WTC11 (cell line): Measurements from ENCODE around the gene CELF1. TPM values are rescaled to one million over a fixed set of nuclear protein-coding genes. Genes with fewer than 3 reads are reported as not detected.

ENCODE experiments used
- ATAC-seq: fragments of 200-7000 bp; cut with Tn5 transposase; 2 replicates; pipeline ENCODE4 v1.10.0; 2021; ENCODE audit warnings: mild to moderate bottlenecking, moderate library complexity
- CTCF ChIA-PET: fragments of 300-600 bp; sonication (Branson Sonifier 250); formaldehyde crosslinking; loops from one replicate; lab custom pipeline; 2021; ENCODE audit warnings: antibody characterized with exemption; lab: Charles Lee
- POLR2A ChIA-PET: fragments of 350-600 bp; sonication (Branson Sonifier 250); formaldehyde crosslinking; loops from one replicate; lab custom pipeline; 2021; ENCODE audit warnings: antibody characterized with exemption; lab: Charles Lee
- DNase-seq: peaks from one replicate; pipeline ENCODE4 v3.0.0; 2021; ENCODE audit warnings: low spot score
- H3K27ac Mint-ChIP-seq: 2 replicates; pipeline ENCODE4 v1.8.0; 2021; ENCODE audit warnings: mixed read lengths
- H3K27me3 Mint-ChIP-seq: 2 replicates; pipeline ENCODE4 v1.8.0; 2021; ENCODE audit warnings: low read depth, mild to moderate bottlenecking, moderate library complexity, mixed read lengths
- H3K36me3 Mint-ChIP-seq: 2 replicates; pipeline ENCODE4 v1.8.0; 2021; ENCODE audit warnings: mixed read lengths
- H3K4me1 Mint-ChIP-seq: 2 replicates; pipeline ENCODE4 v1.8.0; 2022; ENCODE audit warnings: mixed read lengths
- H3K4me3 Mint-ChIP-seq: 2 replicates; pipeline ENCODE4 v1.8.0; 2021; ENCODE audit warnings: mild to moderate bottlenecking, moderate library complexity, mixed read lengths
- H3K9me3 Mint-ChIP-seq: 2 replicates; pipeline ENCODE4 v1.8.0; 2021; ENCODE audit warnings: mixed read lengths
- ATF1 ChIP-seq: sonication (generic); formaldehyde crosslinking; IDR thresholded peaks from 2 replicates; pipeline ENCODE4 v1.8.1; 2023; ENCODE audit warnings: mild to moderate bottlenecking, moderate library complexity, missing genetic modification reagents
- CBFB ChIP-seq: sonication (generic); formaldehyde crosslinking; IDR thresholded peaks from 2 replicates; pipeline ENCODE4 v1.8.1; 2022; ENCODE audit warnings: mild to moderate bottlenecking, low read depth, missing genetic modification reagents
- CREM ChIP-seq: sonication (generic); formaldehyde crosslinking; IDR thresholded peaks from 2 replicates; pipeline ENCODE4 v1.8.1; 2022; ENCODE audit warnings: mild to moderate bottlenecking, missing genetic modification reagents, moderate library complexity
- ELF4 ChIP-seq: sonication (generic); formaldehyde crosslinking; IDR thresholded peaks from 2 replicates; pipeline ENCODE4 v1.8.1; 2022; ENCODE audit warnings: low read depth, mild to moderate bottlenecking, moderate library complexity, missing genetic modification reagents
- ETV6 ChIP-seq: sonication (generic); formaldehyde crosslinking; IDR thresholded peaks from 2 replicates; pipeline ENCODE4 v1.8.1; 2022; ENCODE audit warnings: mild to moderate bottlenecking, missing genetic modification reagents
- FOXJ3 ChIP-seq: sonication (generic); formaldehyde crosslinking; IDR thresholded peaks from 2 replicates; pipeline ENCODE4 v1.9.0; 2021; ENCODE audit warnings: missing genetic modification reagents, mild to moderate bottlenecking, borderline replicate concordance
- FOXP4 ChIP-seq: sonication (generic); formaldehyde crosslinking; IDR thresholded peaks from 2 replicates; pipeline ENCODE4 v1.8.0; 2022; ENCODE audit warnings: mild to moderate bottlenecking, missing genetic modification reagents
- GABPB1 ChIP-seq: sonication (generic); formaldehyde crosslinking; IDR thresholded peaks from 2 replicates; pipeline ENCODE4 v1.8.1; 2023; ENCODE audit warnings: mild to moderate bottlenecking, missing genetic modification reagents
- GRHL2 ChIP-seq: fragments of 250-450 bp; sonication (Bioruptor Pico); IDR thresholded peaks from 2 replicates; pipeline ENCODE4 v1.8.0; 2022; ENCODE audit warnings: mild to moderate bottlenecking, moderate library complexity; ENCODE audit not compliant: insufficient replicate concordance, severe bottlenecking
- MAX ChIP-seq: sonication (generic); formaldehyde crosslinking; IDR thresholded peaks from 2 replicates; pipeline ENCODE4 v1.8.0; 2022; ENCODE audit warnings: mild to moderate bottlenecking, missing genetic modification reagents
- NFATC4 ChIP-seq: fragments of 250-450 bp; sonication (Bioruptor Pico); IDR thresholded peaks from 2 replicates; pipeline ENCODE4 v1.9.0; 2021; ENCODE audit warnings: mild to moderate bottlenecking
- NFE2L1 ChIP-seq: sonication (generic); formaldehyde crosslinking; IDR thresholded peaks from 2 replicates; pipeline ENCODE4 v1.8.1; 2023; ENCODE audit warnings: missing genetic modification reagents
- NR3C1 ChIP-seq: sonication (generic); formaldehyde crosslinking; conservative IDR thresholded peaks from 2 replicates; pipeline ENCODE4 v1.8.1; 2023; ENCODE audit warnings: low read depth, mild to moderate bottlenecking, missing genetic modification reagents
- RORB ChIP-seq: fragments of 250-450 bp; sonication (Bioruptor Pico); IDR thresholded peaks from 2 replicates; pipeline ENCODE4 v1.9.0; 2021; ENCODE audit warnings: mild to moderate bottlenecking
- SOX15 ChIP-seq: fragments of 250-450 bp; sonication (Bioruptor Pico); IDR thresholded peaks from 2 replicates; pipeline ENCODE4 v1.9.0; 2021; ENCODE audit warnings: mild to moderate bottlenecking
- TCF7 ChIP-seq: sonication (generic); formaldehyde crosslinking; IDR thresholded peaks from 2 replicates; pipeline ENCODE4 v1.8.0; 2022; ENCODE audit warnings: mild to moderate bottlenecking, low read depth, missing genetic modification reagents, moderate library complexity
- TEAD1 ChIP-seq: sonication (generic); formaldehyde crosslinking; IDR thresholded peaks from 2 replicates; pipeline ENCODE4 v1.8.0; 2022; ENCODE audit warnings: mild to moderate bottlenecking, missing genetic modification reagents
- ZMAT4 ChIP-seq: fragments of 250-450 bp; sonication (Bioruptor Pico); IDR thresholded peaks from 2 replicates; pipeline ENCODE4 v1.9.0; 2021; ENCODE audit warnings: mild to moderate bottlenecking
- ZNF138 ChIP-seq: sonication (generic); formaldehyde crosslinking; conservative IDR thresholded peaks from 2 replicates; pipeline ENCODE4 v1.8.1; 2022; ENCODE audit warnings: mild to moderate bottlenecking, moderate library complexity, missing genetic modification reagents
- total RNA-seq: library from RNA; stranded (reverse); gene quantifications from 3 replicates; pipeline ENCODE4 v1.2.3, GENCODE V29; 2021
- TF ChIP-seq, protein P1 (sequence below): fragments of 250-450 bp; sonication (Bioruptor Pico); IDR thresholded peaks from 2 replicates; pipeline ENCODE4 v1.8.0; 2021; ENCODE audit warnings: mild to moderate bottlenecking
- TF ChIP-seq, protein P2 (sequence below): fragments of 250-450 bp; sonication (Bioruptor Pico); IDR thresholded peaks from 2 replicates; pipeline ENCODE4 v2.1.2; 2022; ENCODE audit warnings: mild to moderate bottlenecking, moderate library complexity
- TF ChIP-seq, protein P3 (sequence below): sonication (generic); formaldehyde crosslinking; IDR thresholded peaks from 2 replicates; pipeline ENCODE4 v1.8.1; 2023; ENCODE audit warnings: mild to moderate bottlenecking, moderate library complexity, missing genetic modification reagents
- TF ChIP-seq, protein P4 (sequence below): sonication (generic); formaldehyde crosslinking; IDR thresholded peaks from 2 replicates; pipeline ENCODE4 v1.8.1; 2023; ENCODE audit warnings: mild to moderate bottlenecking, missing genetic modification reagents, moderate library complexity

The CELF1 gene
- total RNA-seq, 1 experiment from 2014 or later = 177 TPM

DNA sequence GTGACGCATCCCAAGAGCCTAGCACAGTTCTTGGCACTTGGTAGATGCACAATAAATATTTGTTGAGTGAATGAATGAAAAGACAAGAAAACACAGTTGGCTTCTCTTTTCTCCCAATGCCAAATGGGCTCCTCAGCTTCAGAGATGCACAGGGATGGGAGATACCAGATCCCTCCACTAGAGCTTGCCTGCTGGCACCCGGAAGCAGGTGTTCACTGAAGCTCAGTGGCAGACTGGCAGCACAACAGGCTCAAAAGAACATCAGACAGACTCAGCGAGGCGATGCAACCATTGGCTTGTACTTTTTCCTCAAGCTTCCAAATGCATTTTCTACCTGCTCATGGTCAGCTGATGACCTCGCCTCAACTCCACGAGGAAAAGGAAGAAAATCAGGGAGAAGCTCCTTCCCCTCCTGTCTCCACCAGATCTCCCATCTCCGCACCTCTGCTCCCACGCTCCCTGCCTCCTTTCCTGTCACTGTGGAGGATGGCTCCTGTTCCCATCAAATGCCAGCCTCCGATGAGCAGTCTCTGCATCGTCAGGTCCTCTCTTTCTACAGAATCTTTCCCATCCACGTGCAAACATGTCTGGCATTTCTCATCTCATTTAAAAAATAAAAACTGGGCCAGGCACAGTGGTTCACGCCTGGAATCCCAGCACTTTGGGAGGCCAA is 109.8 kb downstream of the CELF1 start:
- DNase-seq (no peak), ATAC-seq (peak; percentile 60)
- Mint-ChIP-seq H3K9me3 (no peaks in the 10 kb centered on the region), H3K27me3 (no peaks in the 10 kb centered on the region), H3K4me1 (no peaks in the 10 kb centered on the region), H3K36me3 (no peaks in the 10 kb centered on the region), H3K27ac (no peak overlapping the region; the same call in 1 of the 2 replicates), H3K4me3 (no peak overlapping the region)
- ChIA-PET CTCF (interaction anchor here (0.6 to 2.3 kb wide), 5 partner anchors 10 to 108 kb away, joined by 3 to 30 read pairs (median 3); no protein-coding TSS in a partner anchor), POLR2A (interaction anchor here (0.5 kb wide), 1 partner anchor 14 kb away, joined by 5 read pairs; no protein-coding TSS in a partner anchor)
- TF ChIP-seq, protein P1, sequence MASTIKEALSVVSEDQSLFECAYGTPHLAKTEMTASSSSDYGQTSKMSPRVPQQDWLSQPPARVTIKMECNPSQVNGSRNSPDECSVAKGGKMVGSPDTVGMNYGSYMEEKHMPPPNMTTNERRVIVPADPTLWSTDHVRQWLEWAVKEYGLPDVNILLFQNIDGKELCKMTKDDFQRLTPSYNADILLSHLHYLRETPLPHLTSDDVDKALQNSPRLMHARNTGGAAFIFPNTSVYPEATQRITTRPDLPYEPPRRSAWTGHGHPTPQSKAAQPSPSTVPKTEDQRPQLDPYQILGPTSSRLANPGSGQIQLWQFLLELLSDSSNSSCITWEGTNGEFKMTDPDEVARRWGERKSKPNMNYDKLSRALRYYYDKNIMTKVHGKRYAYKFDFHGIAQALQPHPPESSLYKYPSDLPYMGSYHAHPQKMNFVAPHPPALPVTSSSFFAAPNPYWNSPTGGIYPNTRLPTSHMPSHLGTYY = no peak
- TF ChIP-seq, protein P2, sequence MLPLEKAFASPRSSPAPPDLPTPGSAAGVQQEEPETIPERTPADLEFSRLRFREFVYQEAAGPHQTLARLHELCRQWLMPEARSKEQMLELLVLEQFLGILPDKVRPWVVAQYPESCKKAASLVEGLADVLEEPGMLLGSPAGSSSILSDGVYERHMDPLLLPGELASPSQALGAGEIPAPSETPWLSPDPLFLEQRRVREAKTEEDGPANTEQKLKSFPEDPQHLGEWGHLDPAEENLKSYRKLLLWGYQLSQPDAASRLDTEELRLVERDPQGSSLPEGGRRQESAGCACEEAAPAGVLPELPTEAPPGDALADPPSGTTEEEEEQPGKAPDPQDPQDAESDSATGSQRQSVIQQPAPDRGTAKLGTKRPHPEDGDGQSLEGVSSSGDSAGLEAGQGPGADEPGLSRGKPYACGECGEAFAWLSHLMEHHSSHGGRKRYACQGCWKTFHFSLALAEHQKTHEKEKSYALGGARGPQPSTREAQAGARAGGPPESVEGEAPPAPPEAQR (CRISPR knock-in tag) = no peak
- TF ChIP-seq ZNF138 (CRISPR knock-in tag) (no peak), GABPB1 (CRISPR knock-in tag) (no peak), CREM (CRISPR knock-in tag) (no peak), MAX (CRISPR knock-in tag) (no peak), CBFB (CRISPR knock-in tag) (no peak)
- TF ChIP-seq, protein P3, sequence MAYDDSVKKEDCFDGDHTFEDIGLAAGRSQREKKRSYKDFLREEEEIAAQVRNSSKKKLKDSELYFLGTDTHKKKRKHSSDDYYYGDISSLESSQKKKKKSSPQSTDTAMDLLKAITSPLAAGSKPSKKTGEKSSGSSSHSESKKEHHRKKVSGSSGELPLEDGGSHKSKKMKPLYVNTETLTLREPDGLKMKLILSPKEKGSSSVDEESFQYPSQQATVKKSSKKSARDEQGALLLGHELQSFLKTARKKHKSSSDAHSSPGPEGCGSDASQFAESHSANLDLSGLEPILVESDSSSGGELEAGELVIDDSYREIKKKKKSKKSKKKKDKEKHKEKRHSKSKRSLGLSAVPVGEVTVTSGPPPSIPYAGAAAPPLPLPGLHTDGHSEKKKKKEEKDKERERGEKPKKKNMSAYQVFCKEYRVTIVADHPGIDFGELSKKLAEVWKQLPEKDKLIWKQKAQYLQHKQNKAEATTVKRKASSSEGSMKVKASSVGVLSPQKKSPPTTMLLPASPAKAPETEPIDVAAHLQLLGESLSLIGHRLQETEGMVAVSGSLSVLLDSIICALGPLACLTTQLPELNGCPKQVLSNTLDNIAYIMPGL (CRISPR knock-in tag) = no peak

GRCh38 chr11:47442514-47442913 is 110.4 kb downstream of the CELF1 start:
- ATAC-seq (no peak), DNase-seq (no peak)
- TF ChIP-seq NR3C1 (CRISPR knock-in tag) = no peak
- no peak for TF ChIP-seq TEAD1 (CRISPR knock-in tag)
- no peak for TF ChIP-seq RORB (CRISPR knock-in tag)
- TF ChIP-seq SOX15 (CRISPR knock-in tag) = no peak
- TF ChIP-seq FOXP4 (CRISPR knock-in tag) = no peak
- no peak for TF ChIP-seq ELF4 (CRISPR knock-in tag)
- no peak for TF ChIP-seq NFATC4 (CRISPR knock-in tag)
- no peak for TF ChIP-seq TCF7 (CRISPR knock-in tag)
- TF ChIP-seq ZMAT4 (CRISPR knock-in tag) = no peak
- no peak for TF ChIP-seq NFE2L1 (CRISPR knock-in tag)
- no peak for TF ChIP-seq FOXJ3 (CRISPR knock-in tag)
- no peak for TF ChIP-seq ETV6 (CRISPR knock-in tag)
- TF ChIP-seq ATF1 (CRISPR knock-in tag) = no peak
- no peak for TF ChIP-seq GRHL2 (CRISPR knock-in tag)
- TF ChIP-seq, protein P4, sequence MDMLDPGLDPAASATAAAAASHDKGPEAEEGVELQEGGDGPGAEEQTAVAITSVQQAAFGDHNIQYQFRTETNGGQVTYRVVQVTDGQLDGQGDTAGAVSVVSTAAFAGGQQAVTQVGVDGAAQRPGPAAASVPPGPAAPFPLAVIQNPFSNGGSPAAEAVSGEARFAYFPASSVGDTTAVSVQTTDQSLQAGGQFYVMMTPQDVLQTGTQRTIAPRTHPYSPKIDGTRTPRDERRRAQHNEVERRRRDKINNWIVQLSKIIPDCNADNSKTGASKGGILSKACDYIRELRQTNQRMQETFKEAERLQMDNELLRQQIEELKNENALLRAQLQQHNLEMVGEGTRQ = no peak
- no peaks in the 10 kb centered on the region for H3K9me3 Mint-ChIP-seq
- CTCF ChIA-PET = interaction anchor here (0.6 to 2.3 kb wide), 5 partner anchors 9 to 109 kb away, joined by 3 to 30 read pairs (median 3); no protein-coding TSS in a partner anchor
- H3K4me3 Mint-ChIP-seq = no peak overlapping the region
- H3K36me3 Mint-ChIP-seq = no peaks in the 10 kb centered on the region
- H3K27ac Mint-ChIP-seq = no peak overlapping the region
- H3K27me3 Mint-ChIP-seq = no peaks in the 10 kb centered on the region
- no peaks in the 10 kb centered on the region for H3K4me1 Mint-ChIP-seq
- POLR2A ChIA-PET = no interaction called here
